Head of caudate nucleus (tissue), 42 donors: ENCODE results near the gene MAMLD1.
A peak's percentile ranks its signal among the peaks of the same experiment; 100 is the strongest.
"Not testable (repeated sequence)": the region's sequence is repeated elsewhere in the genome, so short reads cannot be mapped to it uniquely, and the experiment has no call there.

Experiments used
- DNase-seq, 42 donors: peaks; one replicate each; pipeline versions ENCODE4 v3.0.0 to v3.0.0-alpha.2; 2020 to 2021; ENCODE audit warnings: mixed read lengths in 7 of 42
- intact Hi-C: fragments of 100-400 bp; cut with DNase I; formaldehyde crosslinking; loops from one replicate; pipeline ENCODE4 v1.15.0; 2022

The MAMLD1 gene

DNA sequence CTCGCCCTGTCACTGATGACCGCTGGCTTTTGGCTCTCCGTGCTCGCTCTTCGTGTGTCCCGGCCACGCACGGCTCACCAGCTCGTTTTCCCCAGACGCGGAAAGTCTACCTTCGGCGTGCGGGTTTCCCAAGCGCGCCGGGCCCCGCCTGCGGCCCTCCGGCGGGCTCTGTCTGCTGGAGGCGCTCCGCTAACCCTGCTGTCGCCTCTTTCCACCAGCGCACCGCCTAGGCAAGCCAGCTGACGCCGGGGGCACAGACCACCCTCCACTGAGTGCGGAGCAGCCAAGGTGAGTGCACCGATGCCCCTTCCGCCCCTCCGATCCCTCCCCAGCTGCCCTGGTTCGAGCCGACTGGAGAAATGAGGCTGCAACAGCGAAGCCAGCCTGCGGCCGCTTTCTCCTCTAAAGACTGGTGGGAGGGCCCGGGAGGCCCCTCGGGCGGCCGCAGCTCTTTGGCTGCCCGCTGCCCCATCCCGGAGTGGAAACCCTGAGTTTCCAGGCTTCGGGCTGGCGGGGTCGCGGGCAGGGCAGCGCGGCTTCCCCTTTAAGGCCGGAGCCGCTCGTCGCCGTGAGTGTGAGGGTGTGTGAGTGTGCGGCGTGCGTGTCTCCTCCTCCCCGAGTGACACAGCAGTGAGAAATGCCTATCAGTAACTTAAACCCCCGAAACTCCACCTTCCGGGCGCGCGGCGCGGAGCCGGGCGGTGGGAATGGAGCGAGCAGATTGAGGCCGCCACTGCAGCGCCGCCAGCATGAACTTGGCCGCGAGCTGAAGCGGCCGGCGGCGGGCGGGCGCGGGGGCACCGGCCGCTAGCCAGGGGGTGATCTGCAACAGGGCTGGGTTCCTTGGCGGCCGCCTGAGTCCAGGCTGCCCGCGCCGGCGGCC lies at the start of gene MAMLD1:
MAMLD1 (plus strand) TSS at position 719 of the 883 bp plus-strand sequence. CDS start 82,200 bp downstream, outside the sequence.
- intact Hi-C loops: loop anchor here (10.0 kb wide), 2 partner anchors 122 to 202 kb away; partner anchors contain the start of gene MTM1
- DNase-seq: peak; percentile 46 to 85 (median 74)

- intact Hi-C loops: no loop called here
- no peak for DNase-seq
These were observed 49.6 kb upstream of the MAMLD1 start for GRCh38 chrX:150313514-150313913.

GRCh38 chrX:150314186-150314585 lies 48.9 kb upstream of the MAMLD1 start:
- intact Hi-C loops: no loop called here
- no peak for DNase-seq

- DNase-seq: no peak
- intact Hi-C loops: no loop called here
These were observed 46.6 kb upstream of the MAMLD1 start for GRCh38 chrX:150316564-150316963.

- intact Hi-C loops: no loop called here
- no peak for DNase-seq
These were observed 40.1 kb upstream of the MAMLD1 start for GRCh38 chrX:150323020-150323419.

- intact Hi-C loops: no loop called here
- no peak for DNase-seq
These were observed 38.9 kb upstream of the MAMLD1 start for GRCh38 chrX:150324035-150324728.

- intact Hi-C loops: no loop called here
These were observed 38.2 kb upstream of the MAMLD1 start for GRCh38 chrX:150324919-150325318.

DNA sequence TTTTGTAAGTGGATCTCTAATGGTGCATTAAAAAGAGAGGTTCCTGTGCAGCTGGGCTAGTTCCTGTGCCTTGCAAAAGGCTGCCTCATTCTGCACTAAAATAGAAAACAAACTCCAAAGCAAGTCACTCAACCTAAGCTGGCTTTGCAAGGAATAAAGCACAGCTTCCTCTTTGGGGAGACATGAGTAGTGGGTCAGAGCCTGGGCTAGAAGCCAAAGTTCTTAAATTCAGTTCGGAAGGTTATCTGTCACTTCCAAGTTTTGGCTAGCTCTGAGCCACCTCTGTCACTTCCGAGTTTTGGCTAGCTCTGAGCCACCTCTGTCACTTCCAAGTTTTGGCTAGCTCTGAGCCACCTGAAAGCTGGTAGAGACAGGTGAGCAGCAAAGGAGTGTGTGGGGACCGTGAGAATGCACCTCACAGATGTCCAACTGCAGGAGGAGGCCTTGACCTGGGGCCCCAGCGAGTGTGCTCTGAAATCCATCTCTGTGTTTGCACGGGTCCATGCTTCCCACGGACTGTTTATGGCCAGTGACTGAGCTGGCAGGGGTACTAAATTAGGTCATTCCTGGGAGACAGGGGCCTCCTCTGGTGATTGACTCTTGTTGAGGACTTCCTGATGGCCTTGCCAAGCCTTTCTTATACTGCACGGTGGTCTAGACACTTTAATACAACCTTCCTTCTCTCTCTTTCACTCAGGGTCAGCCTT lies 36.4 kb upstream of the MAMLD1 start:
- intact Hi-C loops: no loop called here
- DNase-seq: no peak

More at GRCh38 chrX:150324919-150325318, 38.2 kb upstream of the MAMLD1 start:
- DNase-seq: no peak

GRCh38 chrX:150329282-150329681 lies 33.8 kb upstream of the MAMLD1 start:
- intact Hi-C loops: no loop called here

GRCh38 chrX:150329868-150330267 lies 33.2 kb upstream of the MAMLD1 start:
- intact Hi-C loops: no loop called here
- DNase-seq: no peak

More at GRCh38 chrX:150329282-150329681, 33.8 kb upstream of the MAMLD1 start:
- no peak for DNase-seq

GRCh38 chrX:150332023-150332422 lies 31.1 kb upstream of the MAMLD1 start:
- intact Hi-C loops: no loop called here

DNA sequence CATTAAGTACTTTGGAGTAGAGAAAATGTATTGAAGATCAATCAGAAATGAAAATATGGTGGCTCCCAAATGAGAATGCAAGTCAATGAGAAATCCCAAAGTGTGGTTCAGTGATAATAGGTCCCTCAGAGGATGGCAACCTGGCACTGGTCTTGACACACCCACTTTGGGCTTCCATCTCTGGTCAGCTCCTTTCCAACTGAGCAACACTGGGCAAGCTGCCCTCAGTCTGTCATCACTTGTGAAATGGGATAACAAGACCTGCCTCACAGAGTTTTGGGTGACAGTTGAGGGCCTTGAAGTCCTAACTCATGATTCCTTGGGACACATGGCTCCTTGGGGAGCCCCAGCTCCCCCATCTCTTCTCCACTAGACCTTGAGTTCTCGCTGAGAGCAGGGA lies 29.0 kb upstream of the MAMLD1 start:
- no peak for DNase-seq
- intact Hi-C loops: no loop called here

More at GRCh38 chrX:150332023-150332422, 31.1 kb upstream of the MAMLD1 start:
- DNase-seq: no peak

DNA sequence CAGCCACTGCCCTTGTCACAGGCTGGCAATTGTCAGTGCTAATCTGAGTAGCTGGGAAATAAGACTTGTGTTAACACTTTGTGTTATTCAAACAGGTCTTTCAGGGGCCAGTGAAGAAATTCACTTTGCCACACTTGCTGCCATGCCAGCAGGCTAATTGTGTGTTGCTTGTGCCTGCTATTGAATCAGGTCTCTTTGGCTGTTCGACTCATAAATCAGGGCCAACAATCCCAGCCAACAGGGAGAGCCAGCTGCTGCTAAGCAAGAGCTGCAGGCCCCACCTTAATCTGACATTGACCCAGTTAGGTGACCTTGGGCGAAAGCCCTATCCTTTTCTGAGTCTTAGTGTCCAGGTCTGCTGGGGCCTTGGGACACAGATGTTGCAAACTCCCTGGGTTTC lies 28.1 kb upstream of the MAMLD1 start:
- intact Hi-C loops: no loop called here

DNA sequence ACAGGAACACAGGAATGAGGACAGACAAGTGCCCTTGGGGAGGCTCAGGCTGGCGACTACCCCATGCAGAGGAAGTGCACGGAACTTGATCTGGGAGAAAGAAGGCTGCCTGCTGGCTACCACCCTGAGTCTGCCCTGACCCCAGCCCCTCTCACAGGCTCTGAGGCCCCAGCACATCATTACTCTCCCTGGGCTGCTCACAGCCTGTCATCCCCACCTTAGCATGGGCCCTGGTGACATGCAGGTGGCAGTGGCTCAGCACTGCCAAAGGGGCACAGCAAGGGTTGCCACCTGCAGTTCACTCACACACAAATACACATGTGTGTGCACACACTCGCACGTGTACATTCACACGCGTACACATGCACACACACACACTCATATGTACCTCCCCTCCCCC lies 26.1 kb upstream of the MAMLD1 start:
- intact Hi-C loops: no loop called here
- no peak for DNase-seq

More for the DNA sequence above, 28.1 kb upstream of the MAMLD1 start:
- DNase-seq: peak in 8 of 42 donors; percentile 3 to 37 (median 14)

- intact Hi-C loops: no loop called here
- DNase-seq: no peak
These were observed 25.6 kb upstream of the MAMLD1 start for GRCh38 chrX:150337536-150337935.

GRCh38 chrX:150338615-150339014 lies 24.5 kb upstream of the MAMLD1 start:
- intact Hi-C loops: no loop called here
- peak in 1 of 42 donors; percentile 12 for DNase-seq

DNA sequence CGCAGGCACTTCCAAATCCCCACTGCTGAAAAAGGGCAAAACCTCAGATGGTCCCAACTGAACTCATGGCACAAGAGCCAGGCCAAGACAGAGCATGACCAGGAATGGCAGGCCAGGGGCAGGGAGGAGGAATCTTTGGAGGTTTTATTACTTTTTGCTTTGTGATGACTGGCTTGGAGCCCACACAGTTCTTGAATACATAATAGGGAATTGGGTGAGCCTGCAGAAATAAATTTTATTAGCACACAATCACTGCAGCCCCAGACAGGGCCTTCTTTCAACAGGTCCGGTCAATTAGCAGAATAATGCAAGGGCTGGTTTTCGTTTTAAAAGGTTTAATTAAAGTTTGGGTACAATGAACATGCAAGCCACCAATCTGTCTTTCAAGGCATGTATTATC lies 23.4 kb upstream of the MAMLD1 start:
- intact Hi-C loops: no loop called here
- no peak for DNase-seq

- DNase-seq, intact Hi-C loops: not testable (repeated sequence)
These were observed 22.8 kb upstream of the MAMLD1 start for GRCh38 chrX:150340326-150340725.

GRCh38 chrX:150347471-150347870 lies 15.6 kb upstream of the MAMLD1 start:
- intact Hi-C loops: no loop called here
- DNase-seq: no peak
